HG03045 (cell line): ENCODE data around the gene LAMA5.

Experiments used
- ATAC-seq: cut with Tn5 transposase; IDR thresholded peaks from one replicate; pipeline ENCODE4 v1.9.1; 2021; ENCODE audit warnings: mild to moderate bottlenecking, moderate library complexity; ENCODE audit not compliant: unreplicated experiment

LAMA5 gene

DNA sequence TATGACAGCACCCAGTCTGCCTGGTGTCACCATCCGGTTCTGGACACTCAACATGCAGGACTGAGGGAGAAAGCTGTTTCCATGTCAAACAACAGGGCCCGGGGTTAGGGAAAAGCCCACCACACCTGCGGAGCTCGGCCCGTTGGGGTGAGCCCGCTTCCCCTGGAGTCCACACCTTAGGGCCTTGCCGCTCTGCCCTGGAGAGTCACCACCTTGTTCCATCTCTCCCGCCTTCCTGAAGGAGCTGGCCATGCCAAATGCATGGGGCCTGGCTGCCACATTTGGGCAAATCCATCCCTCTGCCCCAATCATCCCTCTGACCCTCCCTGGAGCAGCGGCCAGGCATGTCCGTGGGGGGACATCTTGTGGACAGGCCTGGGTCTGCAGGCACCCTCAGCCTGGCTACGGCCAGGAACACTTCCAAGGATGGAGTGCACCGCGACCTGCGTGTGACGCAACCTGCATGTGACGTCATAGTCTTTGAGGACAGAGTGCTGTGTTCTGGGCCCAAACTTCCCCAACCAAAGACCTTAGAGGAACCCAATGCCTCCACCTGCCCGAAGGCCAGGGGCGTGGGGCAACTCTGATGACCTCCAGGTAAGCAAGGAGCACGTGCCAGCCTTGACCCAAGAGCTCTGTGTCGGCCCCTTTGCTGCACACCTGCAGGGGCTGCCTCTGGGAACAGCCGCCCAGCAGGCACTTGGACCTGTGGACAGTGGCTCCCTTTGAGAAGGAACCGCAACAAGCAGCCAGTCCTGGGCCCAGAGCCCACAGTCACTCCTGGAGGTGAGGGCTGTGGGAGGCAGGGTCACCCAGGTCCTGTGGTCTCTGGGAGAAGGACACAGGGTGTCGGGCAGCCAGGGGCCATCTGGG, 38.2 kb upstream of the LAMA5 start:
- ATAC-seq = no peak

DNA sequence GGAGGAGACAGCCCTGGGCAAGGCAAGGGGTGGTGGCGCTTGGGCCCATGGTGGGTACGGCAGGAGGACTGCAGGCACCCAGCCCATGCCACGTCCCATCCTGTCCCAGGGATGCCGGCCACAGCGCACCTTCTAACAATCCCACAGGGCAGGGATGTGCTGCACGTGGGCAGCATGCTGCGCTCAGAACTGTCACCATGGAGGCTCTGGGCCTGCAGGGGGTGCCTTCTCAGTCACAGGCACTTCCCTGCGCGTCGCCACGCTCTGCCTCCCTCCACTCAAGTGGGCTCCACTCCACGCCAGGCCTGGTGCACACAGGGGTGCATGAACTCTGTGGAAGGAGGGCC, 37.6 kb upstream of the LAMA5 start:
- ATAC-seq = no peak

DNA sequence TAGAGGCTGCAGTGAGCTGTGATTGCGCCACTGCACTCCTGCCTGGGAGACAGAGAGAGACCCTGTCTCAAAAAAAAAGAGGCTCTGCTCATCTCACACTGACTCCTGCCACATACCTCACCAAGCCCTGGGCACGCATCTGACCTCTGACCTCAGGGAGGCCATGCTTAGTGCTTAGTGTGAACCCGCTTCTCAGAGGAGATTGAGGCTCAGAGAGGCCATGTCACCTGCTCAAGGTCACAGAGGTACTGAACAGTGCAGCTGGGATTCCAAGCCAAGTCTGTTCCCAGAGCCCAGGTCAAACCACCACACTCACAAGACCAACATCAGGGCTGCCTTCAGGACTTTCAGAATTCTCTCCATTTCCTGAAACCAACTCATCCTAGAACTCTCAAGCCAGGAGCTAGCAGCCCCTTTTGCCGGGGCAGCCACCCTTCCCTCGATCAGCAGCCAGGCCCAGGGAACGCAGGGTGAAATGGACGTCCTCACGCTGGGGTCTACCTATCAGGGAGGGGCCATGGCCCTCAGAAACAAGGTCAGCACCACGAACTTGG, 37.1 kb upstream of the LAMA5 start:
- no peak for ATAC-seq

DNA sequence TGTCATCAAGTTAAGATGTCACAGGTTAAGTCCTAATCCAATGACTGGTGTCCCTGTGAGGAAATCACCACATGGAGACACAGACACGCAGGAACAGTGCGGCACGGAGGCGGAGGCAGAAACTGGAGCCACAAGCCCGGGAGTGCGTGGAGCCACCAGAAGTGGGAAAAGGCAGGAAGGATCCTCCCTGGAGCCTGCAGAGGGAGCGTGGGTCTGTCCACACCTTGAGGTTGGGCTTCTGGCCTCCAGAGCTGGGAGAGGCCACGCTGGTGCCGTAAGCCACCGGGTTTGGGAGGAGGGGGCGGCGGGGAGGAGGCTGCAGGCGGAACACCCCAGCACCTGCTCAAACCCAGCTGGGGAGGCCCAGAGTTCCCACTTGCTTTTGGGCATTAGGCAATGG, 36.2 kb upstream of the LAMA5 start:
- no peak for ATAC-seq

DNA sequence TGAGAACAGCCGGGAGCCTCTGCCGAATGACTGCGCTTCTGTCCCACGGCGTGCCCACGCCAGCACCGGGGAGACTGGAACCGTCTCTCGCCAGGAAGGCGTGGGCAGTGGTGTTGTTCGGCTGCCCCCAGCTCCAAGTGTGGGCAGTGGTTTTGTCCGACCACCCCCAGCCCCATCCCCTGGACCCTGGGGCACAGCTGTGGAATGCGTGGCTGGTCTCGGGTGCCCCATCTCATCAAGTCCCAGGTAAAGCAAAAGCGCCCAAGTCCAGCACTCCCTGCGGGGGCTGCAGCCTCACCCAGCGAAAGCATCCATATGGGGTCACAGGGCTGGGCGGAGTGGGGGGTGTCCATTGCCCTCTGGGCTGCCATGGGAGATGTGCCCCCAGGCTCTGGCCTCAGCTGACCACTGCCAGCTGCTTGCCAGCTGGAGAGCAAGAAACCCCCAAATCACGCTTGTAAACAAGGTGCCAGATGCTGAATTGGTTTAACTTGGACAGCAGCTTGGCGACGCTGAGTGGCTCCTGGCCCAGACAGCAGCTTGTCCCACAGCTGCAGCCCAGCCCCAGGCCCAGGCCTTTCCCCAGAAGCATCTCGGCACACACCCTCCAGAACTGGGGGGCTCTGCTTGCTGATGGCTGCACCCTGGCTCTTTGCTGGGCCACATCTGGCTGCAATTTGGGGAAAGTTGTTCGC, 35.5 kb upstream of the LAMA5 start:
- no peak for ATAC-seq

DNA sequence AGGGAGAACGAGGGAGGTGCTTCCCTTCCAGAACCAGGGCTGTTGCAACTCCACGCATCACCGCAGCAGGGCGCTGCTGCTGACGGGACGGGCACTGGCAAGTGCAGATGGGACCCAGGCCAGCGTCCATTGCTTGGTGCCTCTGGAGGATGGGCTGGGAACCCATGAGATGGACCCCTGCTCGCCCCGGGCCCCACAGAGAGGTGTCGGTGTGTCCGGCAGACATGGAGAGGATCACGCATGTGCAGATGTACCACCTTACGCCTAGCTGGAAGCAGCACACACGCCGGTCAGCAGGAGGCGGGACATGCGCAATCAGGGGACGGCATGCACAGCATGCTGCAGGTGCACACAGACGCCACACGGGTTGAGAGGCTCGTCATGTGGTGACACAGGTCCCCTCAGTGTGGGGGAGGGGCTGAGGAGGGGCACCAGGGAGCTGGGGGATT, 34.2 kb upstream of the LAMA5 start:
- ATAC-seq = no peak

DNA sequence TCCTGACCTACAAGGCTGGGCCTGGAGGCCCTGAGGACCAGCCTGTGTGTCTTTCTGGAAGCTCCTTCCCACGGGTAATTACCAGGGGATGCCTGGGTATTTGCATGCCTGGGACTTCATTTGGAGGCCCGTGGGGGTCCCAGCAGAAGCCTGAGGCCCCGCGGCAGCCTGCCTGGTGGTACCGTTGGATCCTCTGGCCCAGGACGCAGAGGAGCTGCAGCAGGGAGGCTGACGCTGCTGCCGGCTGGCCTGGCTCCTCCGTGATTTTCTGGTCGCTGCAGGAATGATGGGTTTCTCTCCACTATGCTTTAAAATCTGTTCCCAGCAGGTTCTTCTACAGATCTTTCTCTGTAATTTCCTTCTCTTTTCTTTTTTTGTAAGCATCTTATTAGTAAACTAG, 33.4 kb upstream of the LAMA5 start:
- ATAC-seq = no peak

DNA sequence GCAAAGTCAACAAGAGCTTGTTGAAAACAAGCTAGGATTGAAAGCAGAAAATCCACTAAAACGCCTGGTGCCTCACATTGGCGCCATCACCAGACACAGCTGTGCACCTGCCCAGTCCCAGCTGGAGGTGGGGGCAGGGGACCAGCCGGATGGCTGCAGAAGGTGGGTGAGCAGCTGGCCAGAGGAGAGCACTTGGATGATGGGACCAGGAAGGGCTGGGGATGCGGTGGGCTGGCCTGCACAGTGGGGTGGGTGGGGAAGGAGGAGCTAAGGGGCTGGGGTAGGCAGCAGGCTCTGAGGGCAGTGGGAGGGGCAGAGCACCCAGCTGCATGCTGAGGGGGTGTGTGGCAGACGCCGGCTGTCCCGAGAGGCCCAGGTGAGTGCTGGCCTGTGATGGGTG, 32.9 kb upstream of the LAMA5 start:
- ATAC-seq = no peak

DNA sequence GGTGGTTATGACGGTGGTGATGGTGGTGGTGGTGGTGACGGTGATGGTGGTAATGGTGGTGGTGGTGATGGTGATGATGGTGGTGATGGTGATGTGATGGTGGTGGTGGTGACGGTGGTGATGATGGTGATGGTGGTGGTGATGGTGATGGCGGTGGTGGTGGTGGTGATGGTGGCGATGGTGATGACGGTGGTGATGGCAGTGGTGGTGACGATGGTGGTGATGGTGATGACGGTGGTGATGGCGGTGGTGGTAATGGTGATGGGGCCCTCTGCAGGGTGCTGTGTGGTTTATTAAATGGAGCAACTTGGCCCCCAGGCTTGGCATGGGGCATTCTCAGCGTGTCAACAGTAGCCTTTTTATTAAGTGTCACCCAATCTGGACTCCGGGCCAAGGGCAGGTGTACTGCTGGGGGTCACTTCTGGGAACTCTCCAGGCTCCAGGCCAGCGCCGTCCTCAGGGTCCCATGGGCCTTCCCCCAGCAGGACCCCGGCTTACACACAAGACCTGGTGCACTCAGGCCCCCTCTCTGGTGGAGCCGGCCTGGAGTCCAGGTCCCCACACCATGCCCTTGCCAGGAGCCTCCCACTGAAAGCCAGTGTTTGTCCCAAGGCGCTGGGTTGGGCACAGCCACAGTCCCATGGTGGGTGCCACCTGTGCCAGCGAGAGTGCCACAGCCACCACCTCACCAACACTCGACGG, 31.2 kb upstream of the LAMA5 start:
- ATAC-seq = no peak

DNA sequence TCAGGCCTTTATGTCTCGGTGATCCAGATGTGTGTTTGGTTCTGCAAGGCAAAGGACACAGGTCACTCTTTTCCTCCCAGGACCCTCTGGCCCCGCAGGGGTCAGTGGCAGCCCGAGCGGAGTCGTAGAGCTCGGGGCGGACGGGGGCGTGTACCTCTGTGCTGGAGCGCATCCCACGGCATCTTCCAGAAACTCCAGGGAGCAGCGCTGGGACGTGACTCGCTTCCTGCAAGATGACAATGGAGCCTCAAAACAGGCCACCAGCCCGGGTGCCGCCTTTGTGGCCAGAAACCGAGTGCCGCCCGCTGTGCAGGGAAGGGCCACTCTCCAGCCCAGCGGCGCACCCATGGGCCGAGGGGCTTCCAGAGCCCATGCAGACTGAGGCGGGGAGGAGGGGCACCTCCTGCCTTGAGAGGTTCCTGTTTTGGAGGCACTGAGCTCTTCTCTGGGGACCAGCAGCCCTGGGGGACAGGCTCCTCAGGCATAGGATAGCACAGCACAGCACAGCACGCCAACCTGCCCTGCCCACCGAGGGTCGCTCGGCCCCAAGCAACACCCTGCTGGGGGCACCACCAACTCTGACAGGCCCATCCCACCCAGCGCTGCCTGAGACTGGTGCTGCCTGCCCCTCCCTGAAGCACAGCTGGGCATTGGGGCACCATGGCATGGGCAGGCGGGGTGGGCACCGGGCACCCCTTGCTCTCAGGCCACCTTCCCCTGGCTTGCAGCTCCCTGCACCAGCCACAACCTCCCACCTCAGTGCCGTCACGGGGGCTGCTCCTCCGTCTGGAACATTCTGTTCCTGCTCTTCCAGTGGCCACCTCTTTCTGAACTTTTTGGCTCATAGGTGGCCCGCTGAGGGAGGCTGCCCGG, 29.5 kb upstream of the LAMA5 start:
- ATAC-seq = no peak

DNA sequence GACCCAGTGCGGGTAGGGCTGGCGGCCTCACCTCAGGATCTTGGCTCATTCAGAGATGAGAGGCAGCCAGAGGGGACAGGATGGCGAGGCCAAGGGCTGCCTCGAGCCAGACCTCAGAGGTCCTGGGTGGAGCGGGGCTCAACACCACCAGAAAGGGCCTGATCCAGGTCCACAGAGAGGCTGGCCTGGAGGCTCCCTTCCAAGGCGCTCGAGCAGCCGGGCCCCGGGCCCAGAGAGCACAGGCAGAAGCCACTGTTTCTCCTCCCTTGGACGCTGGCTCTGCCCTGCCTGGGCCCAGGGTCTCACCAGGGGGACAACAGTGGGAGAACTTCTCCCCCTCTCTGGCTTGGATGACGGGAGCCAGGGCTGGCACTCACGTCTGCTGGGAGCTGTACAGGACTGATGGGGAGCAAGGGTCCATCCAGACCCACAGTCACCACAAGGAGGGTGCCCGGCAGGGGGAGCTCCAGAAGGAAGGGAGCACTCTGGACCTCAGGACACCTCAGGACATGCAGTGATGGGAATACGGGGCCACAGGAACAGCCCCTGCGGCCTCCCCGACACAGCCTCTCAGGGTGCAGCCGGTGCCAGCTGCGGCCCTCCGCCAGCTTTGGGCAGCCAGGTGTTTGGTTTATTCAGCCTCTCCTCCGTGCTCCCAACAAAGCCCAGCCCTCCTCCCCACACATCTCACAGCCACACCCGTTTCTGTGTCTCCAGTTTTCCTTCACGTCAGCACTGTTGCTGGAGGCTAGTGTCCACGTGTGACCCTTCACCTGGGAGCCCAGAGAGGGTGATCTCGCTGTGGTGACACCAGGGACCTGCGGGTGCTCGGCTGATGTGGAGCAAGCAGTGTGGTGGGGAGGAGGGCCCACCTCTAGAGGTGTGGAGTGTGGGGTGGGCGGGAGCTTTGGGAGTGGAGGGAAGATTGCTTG, 28.5 kb upstream of the LAMA5 start:
- ATAC-seq = no peak

DNA sequence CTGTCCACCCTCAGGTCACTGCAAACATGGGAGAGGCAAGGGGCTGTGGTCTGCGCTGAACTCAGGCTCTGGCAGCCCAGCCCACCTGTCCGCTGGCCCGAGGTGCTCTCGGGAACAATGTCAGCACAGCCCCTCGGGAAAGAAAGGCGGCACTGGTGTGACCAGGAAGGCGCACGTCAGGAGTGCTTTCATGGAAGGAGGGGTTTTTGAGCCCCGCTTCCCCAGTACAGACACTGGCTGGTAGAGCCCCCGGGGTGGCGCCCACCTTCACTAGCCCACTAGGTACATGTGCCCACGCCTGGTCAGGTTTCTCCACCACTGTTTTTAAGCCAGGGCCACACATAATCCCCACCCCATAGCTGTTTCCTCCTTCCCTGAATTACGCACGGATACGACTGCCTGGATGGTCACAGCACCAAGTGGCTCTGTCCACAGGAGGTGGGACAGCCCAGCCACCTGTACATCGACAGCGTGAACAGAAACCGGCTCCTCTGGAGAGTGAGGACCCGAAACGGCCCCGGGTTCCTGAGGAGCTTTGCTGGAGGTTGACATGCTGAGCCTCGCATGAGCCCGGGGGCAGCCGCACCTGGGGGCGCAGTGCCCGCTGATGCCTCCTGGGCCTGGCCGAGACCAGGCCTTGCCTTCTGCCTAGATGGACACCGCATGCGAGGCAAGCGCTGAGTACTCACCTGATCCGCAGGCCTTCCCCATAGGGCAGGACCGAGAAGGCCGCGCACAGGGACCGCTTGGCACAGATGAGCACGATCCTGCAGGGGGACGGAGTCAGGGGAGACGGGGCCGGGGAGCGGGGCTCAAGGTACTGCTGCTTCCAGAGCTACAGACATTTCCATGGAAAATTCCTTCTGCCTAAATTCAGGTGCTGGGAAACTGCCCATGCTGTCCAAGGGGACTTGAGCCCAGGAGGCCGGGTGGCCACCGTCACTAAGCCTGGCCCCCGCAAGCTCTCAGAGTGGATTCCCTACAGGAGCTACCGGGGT, 27.4 kb upstream of the LAMA5 start:
- no peak for ATAC-seq

DNA sequence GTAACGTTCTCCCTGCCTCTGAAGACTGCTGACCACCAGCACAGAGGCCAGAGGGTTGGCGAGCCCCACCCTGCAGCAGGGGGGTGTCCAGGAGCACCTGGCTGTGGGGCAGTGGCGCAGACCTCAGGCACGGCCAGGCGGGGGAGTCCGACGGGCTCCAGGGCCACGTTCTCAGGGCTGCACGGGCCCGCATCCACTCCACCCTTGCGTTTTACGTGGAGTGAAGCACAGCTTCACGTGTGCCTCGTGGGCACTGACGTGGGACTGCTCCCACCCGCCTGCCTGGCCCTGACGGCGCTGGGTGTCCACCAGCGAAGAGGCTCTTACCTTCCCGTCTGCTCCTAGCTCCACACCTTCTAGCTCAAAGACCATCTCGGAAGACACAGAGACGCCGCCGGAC, 26.7 kb upstream of the LAMA5 start:
- no peak for ATAC-seq

DNA sequence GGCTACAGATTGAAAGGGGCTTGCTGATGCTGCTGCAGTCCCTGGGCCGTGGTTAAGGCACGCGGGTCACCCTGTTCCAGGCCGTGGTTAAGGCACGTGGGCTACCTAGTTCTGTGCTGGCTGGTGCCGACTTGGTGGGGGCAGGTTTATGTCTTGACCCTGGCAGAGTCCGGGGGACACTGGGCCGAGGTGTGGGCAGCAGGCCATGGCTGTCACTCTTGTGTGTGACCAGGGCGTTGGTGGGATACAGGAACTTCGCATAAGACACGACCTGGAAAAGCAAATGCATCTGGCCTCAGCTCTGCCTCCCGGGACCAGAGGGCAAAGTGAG, 26.2 kb upstream of the LAMA5 start:
- no peak for ATAC-seq

DNA sequence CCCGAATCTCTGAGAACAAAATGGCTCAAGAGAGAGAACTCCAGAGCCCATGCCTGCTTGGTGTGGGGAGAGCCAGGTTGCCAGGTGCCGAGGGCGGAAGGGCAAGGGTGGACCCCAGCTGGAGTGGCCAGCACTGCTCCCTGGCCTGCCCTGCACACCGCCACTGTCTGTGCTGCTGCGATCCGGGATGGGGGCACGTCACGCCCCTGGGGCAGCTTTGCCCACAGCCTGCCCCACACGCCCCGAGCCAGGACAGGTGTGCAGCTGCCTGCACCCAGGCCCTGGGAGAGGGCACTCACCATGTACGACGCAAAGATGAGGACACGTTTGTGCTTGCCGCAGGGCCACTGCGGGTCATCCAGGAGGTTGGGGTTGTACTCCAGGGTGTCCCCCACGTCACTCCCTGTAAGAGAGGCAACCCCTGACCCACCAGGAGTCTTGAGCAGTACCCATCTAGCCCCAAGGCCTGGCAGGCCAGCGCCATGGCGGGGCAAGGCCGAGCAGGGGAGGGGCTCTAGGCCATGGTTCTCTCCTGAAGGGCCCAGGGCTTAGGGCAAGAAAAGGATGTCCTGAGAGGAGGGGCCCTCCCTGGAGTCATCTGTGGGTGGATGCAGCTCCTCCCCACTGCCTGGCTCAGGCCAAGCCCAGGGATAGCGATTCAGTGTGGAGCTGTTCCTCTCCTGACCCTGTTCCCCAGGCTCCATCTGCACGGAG, 25.7 kb upstream of the LAMA5 start:
- no peak for ATAC-seq

DNA sequence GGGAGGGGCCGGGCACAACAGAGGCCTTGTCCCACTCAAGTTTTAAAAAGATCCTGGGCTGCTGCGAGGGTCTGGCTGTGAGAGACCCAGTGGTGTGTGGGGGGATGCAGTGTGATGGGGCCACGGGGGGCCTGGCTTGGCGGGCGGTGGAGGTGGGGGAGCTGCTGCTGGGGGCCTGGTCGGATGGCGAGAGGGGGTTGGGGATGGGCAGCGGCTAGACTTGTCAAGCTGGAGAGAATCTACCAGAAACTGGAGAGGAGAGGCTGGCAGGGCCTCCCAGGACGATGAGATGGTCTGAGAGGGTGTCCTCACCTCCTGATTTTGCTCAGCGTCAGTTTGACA, 24.9 kb upstream of the LAMA5 start:
- ATAC-seq = no peak

DNA sequence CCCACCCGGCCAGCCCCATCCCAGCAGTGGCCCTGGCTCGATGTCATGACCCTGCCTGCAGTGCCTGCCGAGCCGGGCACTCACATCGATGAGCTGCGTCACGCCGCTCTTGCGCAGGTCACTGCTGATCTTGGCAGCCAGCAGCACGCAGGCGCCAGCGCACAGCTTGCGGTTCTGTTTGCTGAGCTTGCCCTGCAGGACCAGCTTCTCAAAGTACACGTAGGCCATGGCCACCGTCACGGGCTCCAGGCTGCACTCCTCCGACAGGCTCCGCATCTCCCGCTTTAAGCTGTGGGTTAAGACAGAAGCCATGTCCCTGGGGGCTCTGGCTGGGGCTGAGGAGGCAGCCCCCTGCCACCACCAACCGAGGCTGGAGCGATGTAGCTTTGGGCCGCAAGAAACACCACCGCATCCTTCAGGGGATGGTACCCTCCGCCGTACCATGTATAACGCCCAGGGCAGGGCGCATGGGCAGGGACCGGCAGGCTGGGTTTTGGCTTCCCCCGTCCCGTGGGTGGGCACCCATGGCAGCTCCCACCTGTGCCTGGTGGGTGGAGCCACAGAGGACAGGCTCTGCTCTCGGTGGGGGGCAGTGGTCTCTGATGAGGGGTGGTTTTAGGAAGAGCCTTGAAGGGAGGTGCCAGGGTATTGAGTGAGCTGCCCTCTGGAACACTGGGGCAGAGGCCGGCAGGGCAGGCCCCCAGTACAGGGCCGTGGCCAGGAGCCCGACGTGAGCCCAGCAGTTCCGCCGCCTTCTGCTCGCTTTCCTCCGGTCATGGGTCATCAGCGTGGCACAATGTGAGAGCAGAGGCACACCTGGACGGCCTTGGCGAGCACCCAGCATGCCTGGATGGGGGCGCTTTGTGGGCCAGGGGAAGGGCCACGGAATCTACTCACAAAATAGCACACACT, 24.3 kb upstream of the LAMA5 start:
- no peak for ATAC-seq
